Neutrophil (primary cell): ENCODE results near the gene CCDC88C.

Experiments
- H3K27ac ChIP-seq: fragments of 200-600 bp; sonication (generic); 2 replicates; pipeline ENCODE4 v1.5.1; 2016; ENCODE audit warnings: mild to moderate bottlenecking, moderate library complexity
- H3K27me3 ChIP-seq: fragments of 200-600 bp; sonication (generic); 2 replicates; pipeline ENCODE4 v1.6.0; 2016; ENCODE audit warnings: mild to moderate bottlenecking
- H3K36me3 ChIP-seq: fragments of 200-600 bp; sonication (generic); 2 replicates; pipeline ENCODE4 v1.5.1; 2017
- H3K4me1 ChIP-seq, 2 experiments: fragments of 200-600 bp in 1 of 2; sonication (generic) in 1 of 2; 1 replicate in 1 of 2; 2 replicates in 1 of 2; pipeline versions ENCODE4 v1.5.1 to v1.6.1; 2013 to 2016; ENCODE audit warnings: low read depth in 1 of 2, low read length in 1 of 2, mild to moderate bottlenecking in 1 of 2, moderate library complexity in 1 of 2; ENCODE audit not compliant: control insufficient read depth in 1 of 2, insufficient read depth in 1 of 2
- H3K4me3 ChIP-seq, 2 experiments: fragments of 200-600 bp in 1 of 2; sonication (generic) in 1 of 2; 1 replicate in 1 of 2; 2 replicates in 1 of 2; pipeline ENCODE4 v1.5.1; 2013 to 2016; ENCODE audit warnings: low read depth in 1 of 2, low read length in 1 of 2, mild to moderate bottlenecking in 1 of 2, moderate library complexity in 1 of 2
- H3K9me3 ChIP-seq: fragments of 200-600 bp; sonication (generic); 2 replicates; pipeline ENCODE4 v1.5.1; 2016
- TF ChIP-seq, protein P1 (sequence below): fragments of 200-600 bp; sonication (generic); IDR thresholded peaks from 2 replicates; pipeline ENCODE4 v1.5.1; 2016; ENCODE audit warnings: antibody characterized with exemption

The CCDC88C gene

DNA sequence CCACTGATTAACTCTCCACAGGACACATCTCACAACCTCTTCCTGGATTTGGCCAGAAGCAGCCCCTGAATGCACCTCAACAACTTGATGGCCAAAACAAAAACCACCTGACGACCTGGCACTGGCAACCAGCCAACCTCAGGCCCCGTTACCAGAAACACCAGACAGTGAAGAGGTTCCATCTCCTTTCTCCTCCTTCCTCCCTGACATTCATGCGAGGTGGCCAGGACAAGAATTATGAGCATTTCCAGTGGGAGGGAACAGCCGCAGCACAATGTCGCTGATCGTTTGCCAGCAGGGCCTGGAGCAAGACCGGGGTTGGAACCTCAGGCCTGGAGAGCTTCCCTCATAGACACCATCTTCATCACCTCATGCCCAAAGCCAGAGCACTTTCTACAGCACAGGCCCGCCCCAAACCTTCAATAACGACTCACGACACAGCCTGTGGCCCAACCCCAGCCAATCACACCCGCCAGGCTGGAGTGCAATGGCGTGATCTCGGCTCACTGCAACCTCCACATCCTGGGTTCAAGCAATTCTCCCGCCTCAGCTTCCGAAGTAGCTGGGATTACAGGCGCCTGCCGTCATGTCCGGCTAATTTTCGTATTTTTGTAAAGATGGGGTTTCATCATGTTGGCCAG lies 48.7 kb downstream of the CCDC88C start:
- no peak overlapping the region for H3K4me3 ChIP-seq
- H3K36me3 ChIP-seq: no peaks in the 10 kb centered on the region
- TF ChIP-seq, protein P1, sequence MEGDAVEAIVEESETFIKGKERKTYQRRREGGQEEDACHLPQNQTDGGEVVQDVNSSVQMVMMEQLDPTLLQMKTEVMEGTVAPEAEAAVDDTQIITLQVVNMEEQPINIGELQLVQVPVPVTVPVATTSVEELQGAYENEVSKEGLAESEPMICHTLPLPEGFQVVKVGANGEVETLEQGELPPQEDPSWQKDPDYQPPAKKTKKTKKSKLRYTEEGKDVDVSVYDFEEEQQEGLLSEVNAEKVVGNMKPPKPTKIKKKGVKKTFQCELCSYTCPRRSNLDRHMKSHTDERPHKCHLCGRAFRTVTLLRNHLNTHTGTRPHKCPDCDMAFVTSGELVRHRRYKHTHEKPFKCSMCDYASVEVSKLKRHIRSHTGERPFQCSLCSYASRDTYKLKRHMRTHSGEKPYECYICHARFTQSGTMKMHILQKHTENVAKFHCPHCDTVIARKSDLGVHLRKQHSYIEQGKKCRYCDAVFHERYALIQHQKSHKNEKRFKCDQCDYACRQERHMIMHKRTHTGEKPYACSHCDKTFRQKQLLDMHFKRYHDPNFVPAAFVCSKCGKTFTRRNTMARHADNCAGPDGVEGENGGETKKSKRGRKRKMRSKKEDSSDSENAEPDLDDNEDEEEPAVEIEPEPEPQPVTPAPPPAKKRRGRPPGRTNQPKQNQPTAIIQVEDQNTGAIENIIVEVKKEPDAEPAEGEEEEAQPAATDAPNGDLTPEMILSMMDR: no peak
- no peak overlapping the region for H3K27ac ChIP-seq
- no peaks in the 10 kb centered on the region for H3K9me3 ChIP-seq
- peaks cover 55 to 59% of the 10 kb centered on the region in 2 experiments for H3K4me1 ChIP-seq
- no peaks in the 10 kb centered on the region for H3K27me3 ChIP-seq

DNA sequence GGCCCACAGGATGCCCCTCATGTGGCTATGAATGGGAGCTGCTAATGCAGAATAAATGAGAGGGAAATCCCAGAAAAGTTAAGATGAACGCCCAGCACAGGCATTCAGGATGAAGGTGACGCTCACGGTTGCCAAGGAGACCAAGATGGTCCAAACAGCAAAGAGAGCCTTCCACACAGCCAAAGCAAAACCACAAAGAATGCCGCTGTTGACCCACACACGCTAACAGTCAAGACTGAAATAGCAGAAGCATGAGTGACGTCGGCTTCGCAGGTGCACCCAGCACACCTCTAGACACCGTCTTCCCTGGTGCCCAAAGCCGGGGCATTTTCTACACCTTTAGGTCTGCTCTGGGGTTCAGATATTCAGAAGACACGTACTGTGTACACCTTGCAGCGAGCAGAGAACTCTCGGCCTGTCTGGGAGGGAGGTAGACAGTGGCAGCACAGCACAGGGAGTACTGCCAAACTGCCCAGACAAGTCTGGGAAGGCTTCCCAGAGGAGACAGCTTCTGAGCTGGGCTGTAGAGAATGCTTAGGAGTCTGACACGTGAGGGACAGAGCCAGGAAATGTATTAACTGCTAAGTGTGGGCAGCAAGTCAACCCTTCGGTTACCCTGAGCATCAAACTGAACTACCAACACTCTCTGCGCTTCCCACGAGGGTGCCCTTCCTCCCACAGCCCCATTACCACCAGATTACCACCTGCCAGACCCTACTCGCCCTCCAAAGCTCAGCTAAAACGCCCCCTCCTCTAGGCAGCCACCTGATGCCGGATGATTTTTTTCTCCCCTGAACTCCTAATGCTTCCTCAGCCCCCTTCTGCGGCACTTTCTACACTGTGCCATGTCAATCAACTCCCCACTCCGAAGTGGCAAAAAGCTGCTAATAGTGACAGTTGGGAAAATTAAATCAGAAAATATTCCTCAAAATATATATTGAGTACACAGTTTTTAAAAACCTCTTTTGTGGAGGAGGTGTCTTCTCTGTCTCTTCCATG lies 50.1 kb downstream of the CCDC88C start:
- TF ChIP-seq, protein P1: no peak
- Histone ChIP-seq H3K27me3 (no peaks in the 10 kb centered on the region), H3K27ac (peak overlapping the region; percentile 58), H3K36me3 (no peaks in the 10 kb centered on the region), H3K4me1 (peaks cover 55 to 57% of the 10 kb centered on the region in 2 experiments), H3K9me3 (no peaks in the 10 kb centered on the region), H3K4me3 (peak overlapping the region in 1 of 2 experiments; percentile 4)

DNA sequence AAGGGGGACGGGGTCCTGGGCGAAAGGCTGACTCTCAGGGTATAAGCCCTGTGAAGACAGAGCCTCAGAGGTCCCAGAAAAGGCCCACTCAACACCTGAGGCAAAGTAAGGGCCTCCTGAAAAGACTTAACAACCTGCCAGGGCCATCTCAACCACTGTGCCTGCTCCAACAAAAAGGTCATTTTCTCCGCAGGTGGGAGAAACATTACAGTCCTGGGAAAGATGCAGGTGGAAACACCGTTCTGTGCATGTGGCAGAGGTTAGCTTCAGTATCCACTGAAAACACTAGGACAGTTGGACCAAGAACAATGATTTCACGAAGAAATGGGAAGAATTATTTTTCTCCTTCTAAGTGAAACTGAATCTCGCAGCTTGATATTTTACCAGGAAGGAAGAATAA lies 50.9 kb downstream of the CCDC88C start:
- H3K36me3 ChIP-seq: no peaks in the 10 kb centered on the region
- no peaks in the 10 kb centered on the region for H3K27me3 ChIP-seq
- no peaks in the 10 kb centered on the region for H3K9me3 ChIP-seq
- peak overlapping the region; percentile 58 for H3K27ac ChIP-seq
- TF ChIP-seq, protein P1: no peak
- H3K4me3 ChIP-seq: no peak overlapping the region
- H3K4me1 ChIP-seq: peaks cover 61 to 64% of the 10 kb centered on the region in 2 experiments

DNA sequence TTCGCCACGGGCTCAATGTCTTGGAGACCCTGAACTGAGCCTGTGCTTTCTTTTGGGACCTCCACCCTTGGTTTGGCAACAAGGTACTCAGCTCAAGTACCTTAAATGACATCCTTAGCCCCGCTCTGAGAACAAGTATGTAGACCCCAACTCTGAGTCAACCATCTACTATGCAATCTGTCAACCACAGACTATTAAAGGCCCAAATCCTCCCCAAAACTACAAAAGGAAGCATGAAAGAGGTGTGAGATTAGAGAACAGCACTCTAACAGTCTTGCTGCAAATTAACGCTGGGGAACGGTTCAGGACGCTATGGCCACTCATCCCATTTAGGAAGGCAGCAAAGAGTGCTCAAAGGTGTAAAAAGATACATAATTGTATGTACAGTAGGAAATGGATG lies 52.1 kb downstream of the CCDC88C start:
- H3K4me3 ChIP-seq: no peak overlapping the region
- peak overlapping the region; percentile 3 for H3K27ac ChIP-seq
- TF ChIP-seq, protein P1: no peak
- H3K4me1 ChIP-seq: peaks cover 73 to 76% of the 10 kb centered on the region in 2 experiments
- no peaks in the 10 kb centered on the region for H3K9me3 ChIP-seq
- no peaks in the 10 kb centered on the region for H3K36me3 ChIP-seq
- no peaks in the 10 kb centered on the region for H3K27me3 ChIP-seq

DNA sequence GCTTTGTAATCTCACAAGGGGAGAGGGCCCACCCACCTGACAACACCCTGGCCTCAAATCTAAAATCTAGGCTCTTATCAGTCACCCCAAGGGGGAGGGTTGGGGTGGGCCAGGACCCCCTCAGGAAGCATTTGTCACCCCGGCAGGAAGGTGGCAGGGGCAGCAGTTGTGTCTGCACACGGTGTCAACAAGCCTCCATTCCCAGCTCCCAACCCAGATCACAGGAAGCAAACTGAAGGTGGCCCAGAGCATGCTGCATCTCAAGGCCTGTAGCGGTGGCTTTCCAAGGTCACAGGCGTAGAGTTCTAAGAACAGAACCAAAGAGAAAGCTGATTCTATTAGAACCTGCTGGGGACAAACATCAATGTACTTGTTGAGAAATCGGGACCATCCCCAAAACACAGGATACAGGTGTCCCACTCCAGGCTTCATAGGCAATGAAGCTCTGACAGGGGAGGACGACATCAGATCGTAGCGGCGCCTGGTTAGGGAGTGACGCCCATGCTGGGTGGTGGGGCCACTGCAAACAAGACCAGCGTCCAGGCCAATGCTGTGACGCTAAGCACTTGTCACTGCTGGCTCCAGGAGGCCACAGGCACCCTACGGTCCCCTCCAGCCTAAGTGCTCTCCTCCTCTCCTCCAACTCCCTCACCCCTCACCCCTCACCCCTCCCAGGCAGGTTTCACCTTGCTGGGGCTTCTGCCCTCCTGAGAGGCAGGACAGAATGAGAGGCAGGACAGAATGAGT lies 52.9 kb downstream of the CCDC88C start:
- Histone ChIP-seq H3K27me3 (no peaks in the 10 kb centered on the region), H3K36me3 (no peaks in the 10 kb centered on the region), H3K9me3 (no peaks in the 10 kb centered on the region), H3K4me1 (peaks cover 80 to 82% of the 10 kb centered on the region in 2 experiments), H3K4me3 (no peak overlapping the region), H3K27ac (peak overlapping the region; percentile 63)
- TF ChIP-seq, protein P1: no peak
